Measurements from ENCODE around the gene SLC9A9. TPM values are rescaled to one million over a fixed set of nuclear protein-coding genes. Genes with fewer than 3 reads are reported as not detected.
A peak's percentile ranks its signal among the peaks of the same experiment; 100 is the strongest.

The SLC9A9 gene
- total RNA-seq, 4 donors from 2014 or later = 1.1 to 15.9 (median 9.7) TPM

DNA sequence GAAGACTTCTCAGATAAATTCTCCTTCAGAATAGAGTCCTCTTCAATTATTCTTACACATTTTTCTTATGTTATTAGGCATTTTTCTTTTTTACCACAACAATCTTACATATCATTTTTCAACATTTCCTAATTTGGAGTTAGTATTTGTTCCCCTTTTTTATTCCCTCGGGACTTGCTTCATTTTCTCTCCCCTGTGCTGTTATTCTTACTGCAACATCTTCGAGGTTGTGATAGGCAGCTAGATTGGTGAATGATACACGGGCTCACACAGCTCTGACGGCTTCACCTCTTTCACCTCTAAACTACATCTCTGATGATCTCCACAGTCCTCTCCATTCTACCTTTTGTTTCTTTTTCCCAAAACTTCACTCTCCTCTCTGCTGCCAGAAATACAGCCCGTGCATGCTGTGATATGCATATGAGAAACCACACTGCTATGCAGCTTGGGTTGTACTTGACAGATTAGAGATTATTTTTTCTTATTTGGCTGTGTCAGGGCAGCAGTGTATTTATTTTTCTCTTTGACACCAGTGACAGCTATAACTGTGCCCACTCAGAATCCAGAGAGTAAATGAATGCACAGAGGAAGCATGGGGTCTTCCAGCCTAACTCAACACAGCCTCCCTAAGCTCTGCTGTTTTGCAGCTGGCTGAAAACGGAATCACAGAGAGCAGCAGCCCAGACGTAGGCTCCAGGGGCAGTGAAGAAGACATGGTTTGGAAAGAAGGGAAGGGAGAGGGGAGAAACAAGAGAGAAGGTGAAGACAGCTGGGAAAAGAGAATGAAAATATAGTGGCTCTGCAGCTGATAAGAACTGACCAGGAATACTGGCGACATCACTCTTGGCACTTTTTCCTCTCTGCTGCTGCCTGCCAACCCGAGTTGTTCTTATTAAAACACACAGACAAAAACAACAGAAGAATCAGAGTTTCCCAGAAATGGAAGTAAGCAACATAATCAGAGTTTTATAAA is 61.8 kb downstream of the SLC9A9 start:
- peak; percentile 11 for DNase-seq
- Histone ChIP-seq H3K9me3 (no peaks in the 10 kb centered on the region), H3K4me1 (peaks cover 0 to 10% (median 3%) of the 10 kb centered on the region in 4 donors), H3K36me3 (no peaks in the 10 kb centered on the region), H3K27me3 (no peaks in the 10 kb centered on the region), H3K4me3 (no peak overlapping the region), H3K27ac (peak overlapping the region; percentile 1 to 45 (median 20))
- TF ChIP-seq POLR2AphosphoS5 (IDR thresholded peaks at IDR 0.05) = no peak
- no peak for TF ChIP-seq EP300 (IDR thresholded peaks at IDR 0.05; ENCODE audit: low read depth)
- WGBS, 2 donors (ENCODE audit: low coverage in 1 of 2) = 28 to 50% methylated on average over 4 to 9 of the region's 9 CpGs
- in situ Hi-C loops (cut with MboI; ENCODE audit: low pct_ligation_motif_present in 1 of 4, low pct_unique_long_range_greater_than_20kb in 1 of 4, low sequenced_read_pairs in 3 of 4) = no loop called here
- intact Hi-C loops (cut with DNase I; ENCODE audit: low total_unique reads) = no loop called here

DNA sequence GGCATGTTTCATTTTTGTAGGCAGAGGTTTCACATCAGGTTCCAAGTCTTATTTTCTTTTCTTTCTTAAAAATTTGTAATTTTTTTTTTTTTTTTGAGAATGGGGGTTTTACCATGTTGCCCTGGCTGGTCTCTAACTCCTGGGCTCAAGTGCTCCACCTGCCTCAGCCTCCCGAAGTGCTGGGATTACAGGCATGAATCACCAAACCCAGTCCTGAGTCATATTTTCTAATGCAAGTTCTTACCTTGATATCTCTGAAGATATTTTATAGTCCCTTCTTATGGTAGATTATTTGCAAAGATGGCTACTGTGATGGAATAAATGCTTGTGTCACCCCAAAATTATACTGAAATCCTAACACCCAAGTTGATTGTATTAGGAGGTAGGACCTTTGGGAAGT is 63.8 kb downstream of the SLC9A9 start:
- Histone ChIP-seq H3K4me1 (peaks cover 0 to 10% (median 3%) of the 10 kb centered on the region in 4 donors), H3K36me3 (no peaks in the 10 kb centered on the region), H3K9me3 (no peaks in the 10 kb centered on the region), H3K27ac (no peak overlapping the region), H3K27me3 (no peaks in the 10 kb centered on the region), H3K4me3 (no peak overlapping the region)
- intact Hi-C loops (cut with DNase I; ENCODE audit: low total_unique reads) (no loop called here), in situ Hi-C loops (cut with MboI; ENCODE audit: low pct_ligation_motif_present in 1 of 4, low pct_unique_long_range_greater_than_20kb in 1 of 4, low sequenced_read_pairs in 3 of 4) (no loop called here)
- DNase-seq = no peak
- TF ChIP-seq POLR2AphosphoS5 (IDR thresholded peaks at IDR 0.05) (no peak), POLR2A (IDR thresholded peaks at IDR 0.05) (no peak), EP300 (IDR thresholded peaks at IDR 0.05; ENCODE audit: low read depth) (no peak)
- TF ChIP-seq, protein P1, sequence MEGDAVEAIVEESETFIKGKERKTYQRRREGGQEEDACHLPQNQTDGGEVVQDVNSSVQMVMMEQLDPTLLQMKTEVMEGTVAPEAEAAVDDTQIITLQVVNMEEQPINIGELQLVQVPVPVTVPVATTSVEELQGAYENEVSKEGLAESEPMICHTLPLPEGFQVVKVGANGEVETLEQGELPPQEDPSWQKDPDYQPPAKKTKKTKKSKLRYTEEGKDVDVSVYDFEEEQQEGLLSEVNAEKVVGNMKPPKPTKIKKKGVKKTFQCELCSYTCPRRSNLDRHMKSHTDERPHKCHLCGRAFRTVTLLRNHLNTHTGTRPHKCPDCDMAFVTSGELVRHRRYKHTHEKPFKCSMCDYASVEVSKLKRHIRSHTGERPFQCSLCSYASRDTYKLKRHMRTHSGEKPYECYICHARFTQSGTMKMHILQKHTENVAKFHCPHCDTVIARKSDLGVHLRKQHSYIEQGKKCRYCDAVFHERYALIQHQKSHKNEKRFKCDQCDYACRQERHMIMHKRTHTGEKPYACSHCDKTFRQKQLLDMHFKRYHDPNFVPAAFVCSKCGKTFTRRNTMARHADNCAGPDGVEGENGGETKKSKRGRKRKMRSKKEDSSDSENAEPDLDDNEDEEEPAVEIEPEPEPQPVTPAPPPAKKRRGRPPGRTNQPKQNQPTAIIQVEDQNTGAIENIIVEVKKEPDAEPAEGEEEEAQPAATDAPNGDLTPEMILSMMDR (IDR thresholded peaks at IDR 0.05) = no peak
- WGBS, 2 donors (ENCODE audit: low coverage in 1 of 2) = 74 to 100% methylated on average over 1 of the region's 1 CpG

DNA sequence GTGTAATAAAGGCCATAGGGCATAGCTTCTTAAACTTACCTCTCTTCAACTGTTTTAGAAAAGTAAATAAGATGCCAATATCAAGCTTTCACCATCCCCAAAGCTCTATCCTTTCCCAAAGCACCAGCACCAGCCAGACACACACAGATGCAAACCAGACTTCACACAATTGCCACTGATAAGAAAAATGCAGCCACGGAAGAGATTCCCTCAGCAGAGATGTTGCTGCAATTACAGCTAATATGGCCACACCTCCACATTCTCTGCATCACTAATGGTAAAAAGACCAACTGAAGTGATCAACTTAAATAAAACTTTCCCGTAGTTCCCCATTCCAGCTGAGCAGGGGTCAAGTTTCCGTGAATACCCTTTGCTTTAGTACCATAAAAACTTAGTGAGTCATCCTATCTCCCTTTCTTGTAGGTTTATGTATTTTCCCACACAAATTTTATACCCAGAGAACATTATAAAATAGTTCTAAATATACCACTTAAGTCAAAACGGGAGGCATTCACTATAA is 64.4 kb downstream of the SLC9A9 start:
- Histone ChIP-seq H3K4me1 (peaks cover 0 to 10% (median 3%) of the 10 kb centered on the region in 4 donors), H3K9me3 (no peaks in the 10 kb centered on the region), H3K27me3 (no peaks in the 10 kb centered on the region), H3K36me3 (no peaks in the 10 kb centered on the region), H3K27ac (no peak overlapping the region), H3K4me3 (no peak overlapping the region)
- 72 to 80% methylated on average over 4 of the region's 4 CpGs for WGBS, 2 donors (ENCODE audit: low coverage in 1 of 2)
- no peak for DNase-seq
- no peak for TF ChIP-seq POLR2AphosphoS5 (IDR thresholded peaks at IDR 0.05)
- no peak for TF ChIP-seq EP300 (IDR thresholded peaks at IDR 0.05; ENCODE audit: low read depth)
- TF ChIP-seq, protein P1 (IDR thresholded peaks at IDR 0.05) = no peak
- TF ChIP-seq POLR2A (IDR thresholded peaks at IDR 0.05) = no peak
- intact Hi-C loops (cut with DNase I; ENCODE audit: low total_unique reads) = no loop called here
- in situ Hi-C loops (cut with MboI; ENCODE audit: low pct_ligation_motif_present in 1 of 4, low pct_unique_long_range_greater_than_20kb in 1 of 4, low sequenced_read_pairs in 3 of 4) = no loop called here

DNA sequence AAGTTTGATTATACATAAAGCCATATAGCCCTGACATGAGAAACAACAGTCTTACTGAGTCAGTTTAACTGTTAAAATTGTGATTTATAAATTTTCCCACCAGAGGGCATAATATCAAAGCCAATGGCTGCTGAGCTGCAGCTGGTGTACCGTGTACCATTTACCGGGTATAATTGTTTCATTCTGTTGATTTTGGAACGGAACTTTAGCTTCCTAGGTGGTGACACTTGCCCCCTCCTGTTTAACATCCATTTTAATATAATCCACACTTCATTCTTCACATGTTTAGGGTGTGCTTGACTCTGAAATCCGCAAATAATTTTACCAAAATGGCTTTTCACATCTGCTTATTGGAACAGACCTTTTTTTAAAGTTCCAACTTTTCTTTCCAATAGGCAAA is 72.8 kb downstream of the SLC9A9 start:
- intact Hi-C loops (cut with DNase I; ENCODE audit: low total_unique reads) = no loop called here
- Histone ChIP-seq H3K27me3 (no peaks in the 10 kb centered on the region), H3K27ac (no peak overlapping the region), H3K4me1 (peaks cover 0 to 7% (median under 1%) of the 10 kb centered on the region in 4 donors), H3K4me3 (no peak overlapping the region), H3K36me3 (no peaks in the 10 kb centered on the region), H3K9me3 (no peaks in the 10 kb centered on the region)
- TF ChIP-seq, protein P1 (IDR thresholded peaks at IDR 0.05) = peak in 4 of 5 experiments; percentile 31 to 48 (median 46)
- TF ChIP-seq POLR2A (IDR thresholded peaks at IDR 0.05) (no peak), POLR2AphosphoS5 (IDR thresholded peaks at IDR 0.05) (no peak), EP300 (IDR thresholded peaks at IDR 0.05; ENCODE audit: low read depth) (no peak)
- DNase-seq = no peak
- 8 to 16% methylated on average over 4 of the region's 4 CpGs for WGBS, 2 donors (ENCODE audit: low coverage in 1 of 2)
- in situ Hi-C loops (cut with MboI; ENCODE audit: low pct_ligation_motif_present in 1 of 4, low pct_unique_long_range_greater_than_20kb in 1 of 4, low sequenced_read_pairs in 3 of 4) = loop anchor here in 1 of 4 donors (10.0 kb wide), 1 partner anchor 179 kb away; no protein-coding TSS in a partner anchor

Measured in transverse colon (tissue), 4 donors.